ENCODE results near the gene ABLIM3. TPM values are rescaled to one million over a fixed set of nuclear protein-coding genes. Genes with fewer than 3 reads are reported as not detected.
A peak's percentile ranks its signal among the peaks of the same experiment; 100 is the strongest.

ABLIM3 gene
- total and polyA plus RNA-seq, 4 donors: 8.0 to 54.2 (median 33.6) TPM

GRCh38 chr5:149297340-149298025 lies 156.2 kb downstream of the ABLIM3 start:
- ATAC-seq (ENCODE audit: insufficient read depth, low FRiP score): no peak
- peaks cover 0 to 40% (median 26%) of the 10 kb centered on the region in 5 donors for H3K4me1 ChIP-seq (ENCODE audit: control insufficient read depth in 5 of 5, insufficient read depth in 5 of 5, low read length in 5 of 5)
- no peak for DNase-seq
- no peak overlapping the region for H3K9ac ChIP-seq (ENCODE audit: insufficient read depth in 1 of 2, low read length in 2 of 2)
- WGBS, 2 donors: 75 to 83% methylated on average over 5 of the region's 5 CpGs
- H3K9me3 ChIP-seq (ENCODE audit: control insufficient read depth in 4 of 4, insufficient read depth in 3 of 4, low read length in 3 of 4): no peaks in the 10 kb centered on the region
- H3K36me3 ChIP-seq (ENCODE audit: control insufficient read depth in 4 of 4, insufficient read depth in 4 of 4, low read length in 4 of 4): no peaks in the 10 kb centered on the region
- H3K27me3 ChIP-seq (ENCODE audit: control insufficient read depth in 3 of 3, insufficient read depth in 3 of 3, low read length in 2 of 3): no peaks in the 10 kb centered on the region
- peak overlapping the region; percentile 64 to 78 for H3K27ac ChIP-seq (ENCODE audit: low read depth in 1 of 2, low read length in 1 of 2)
- H3K4me3 ChIP-seq: no peak overlapping the region
- no peak for TF ChIP-seq CTCF (IDR thresholded peaks at IDR 0.05; ENCODE audit: control extremely low read depth, extremely low read depth)

GRCh38 chr5:149298163-149298562 lies 156.9 kb downstream of the ABLIM3 start:
- Histone ChIP-seq H3K4me3 (no peak overlapping the region), H3K27ac (ENCODE audit: low read depth in 1 of 2, low read length in 1 of 2) (peak overlapping the region; percentile 64 to 78), H3K9me3 (ENCODE audit: control insufficient read depth in 4 of 4, insufficient read depth in 3 of 4, low read length in 3 of 4) (no peaks in the 10 kb centered on the region), H3K27me3 (ENCODE audit: control insufficient read depth in 3 of 3, insufficient read depth in 3 of 3, low read length in 2 of 3) (no peaks in the 10 kb centered on the region), H3K4me1 (ENCODE audit: control insufficient read depth in 5 of 5, insufficient read depth in 5 of 5, low read length in 5 of 5) (peaks cover 0 to 40% (median 26%) of the 10 kb centered on the region in 5 donors), H3K9ac (ENCODE audit: insufficient read depth in 1 of 2, low read length in 2 of 2) (no peak overlapping the region), H3K36me3 (ENCODE audit: control insufficient read depth in 4 of 4, insufficient read depth in 4 of 4, low read length in 4 of 4) (no peaks in the 10 kb centered on the region)
- no peak for TF ChIP-seq CTCF (IDR thresholded peaks at IDR 0.05; ENCODE audit: control extremely low read depth, extremely low read depth)
- DNase-seq: no peak
- 42 to 46% methylated on average over 1 of the region's 1 CpG for WGBS, 2 donors
- no peak for ATAC-seq (ENCODE audit: insufficient read depth, low FRiP score)

GRCh38 chr5:149298842-149299404 lies 157.6 kb downstream of the ABLIM3 start:
- Histone ChIP-seq H3K9ac (ENCODE audit: insufficient read depth in 1 of 2, low read length in 2 of 2) (no peak overlapping the region), H3K27ac (ENCODE audit: low read depth in 1 of 2, low read length in 1 of 2) (peak overlapping the region; percentile 64 to 88)
- WGBS, 2 donors: 21 to 34% methylated on average over 11 of the region's 11 CpGs

More at GRCh38 chr5:149298842-149299404, 157.6 kb downstream of the ABLIM3 start:
- TF ChIP-seq CTCF (IDR thresholded peaks at IDR 0.05; ENCODE audit: control extremely low read depth, extremely low read depth): no peak
- no peak for ATAC-seq (ENCODE audit: insufficient read depth, low FRiP score)
- no peaks in the 10 kb centered on the region for H3K9me3 ChIP-seq (ENCODE audit: control insufficient read depth in 4 of 4, insufficient read depth in 3 of 4, low read length in 3 of 4)
- no peak overlapping the region for H3K4me3 ChIP-seq
- H3K4me1 ChIP-seq (ENCODE audit: control insufficient read depth in 5 of 5, insufficient read depth in 5 of 5, low read length in 5 of 5): peaks cover 0 to 35% (median 26%) of the 10 kb centered on the region in 5 donors
- peak in 2 of 3 donors; percentile 48 to 72 for DNase-seq
- no peaks in the 10 kb centered on the region for H3K36me3 ChIP-seq (ENCODE audit: control insufficient read depth in 4 of 4, insufficient read depth in 4 of 4, low read length in 4 of 4)
- no peaks in the 10 kb centered on the region for H3K27me3 ChIP-seq (ENCODE audit: control insufficient read depth in 3 of 3, insufficient read depth in 3 of 3, low read length in 2 of 3)
